GM12891 (cell line): ENCODE measurements around the gene CERK.

Experiments used
- POLR2A ChIP-seq: IDR thresholded peaks from 2 replicates; pipeline ENCODE4 v1.6.1; 2011; ENCODE audit warnings: low read depth, low read length, control low read depth
- POLR2AphosphoS5 ChIP-seq: IDR thresholded peaks from 2 replicates; pipeline ENCODE4 v1.6.1; 2011; ENCODE audit warnings: low read depth, low read length, control low read depth
- SPI1 ChIP-seq: IDR thresholded peaks from 2 replicates; pipeline ENCODE4 v1.6.1; 2011; ENCODE audit warnings: low read depth, low read length, control low read depth

GRCh38 chr22:46696229-46696518 is 41.9 kb downstream of the CERK start:
- TF ChIP-seq POLR2A (no peak), POLR2AphosphoS5 (no peak), SPI1 (no peak)
